Muscle layer of duodenum (tissue), 2 donors: ENCODE measurements around the gene USP20.

Experiments
- H3K27ac ChIP-seq: one replicate; pipeline ENCODE4 v1.7.0; 2013; ENCODE audit warnings: mild to moderate bottlenecking, low read length
- H3K27me3 ChIP-seq: one replicate; pipeline ENCODE4 v1.7.0; 2013; ENCODE audit warnings: low read depth, mild to moderate bottlenecking, control low read depth, low read length
- H3K36me3 ChIP-seq, 2 donors: one replicate each; pipeline ENCODE4 v1.7.0; 2013; ENCODE audit warnings: low read length in 2 of 2, control low read depth in 1 of 2, mild to moderate bottlenecking in 1 of 2; ENCODE audit not compliant: insufficient read depth in 2 of 2, control insufficient read depth in 1 of 2
- H3K4me1 ChIP-seq, 2 donors: one replicate each; pipeline ENCODE4 v1.7.0; 2013; ENCODE audit warnings: low read length in 2 of 2, mild to moderate bottlenecking in 2 of 2, control low read depth in 1 of 2, moderate library complexity in 1 of 2; ENCODE audit not compliant: insufficient read depth in 2 of 2, control insufficient read depth in 1 of 2
- H3K4me3 ChIP-seq, 2 donors: one replicate each; pipeline ENCODE4 v1.7.0; 2013; ENCODE audit warnings: low read length in 2 of 2, low read depth in 1 of 2, mild to moderate bottlenecking in 1 of 2
- H3K9me3 ChIP-seq, 2 donors: one replicate each; pipeline ENCODE4 v1.7.0; 2013; ENCODE audit warnings: low read length in 2 of 2, control low read depth in 1 of 2, mild to moderate bottlenecking in 1 of 2; ENCODE audit not compliant: control insufficient read depth in 1 of 2
- donor health status: healthy.

USP20 gene

GRCh38 chr9:129857207-129857606 lies 21.9 kb downstream of the USP20 start:
- no peak overlapping the region for H3K4me3 ChIP-seq
- no peaks in the 10 kb centered on the region for H3K27me3 ChIP-seq
- no peaks in the 10 kb centered on the region for H3K9me3 ChIP-seq
- H3K36me3 ChIP-seq, result peaks cover 52 to 76% of the 10 kb centered on the region in 2 donors
- no peaks in the 10 kb centered on the region for H3K4me1 ChIP-seq
- no peak overlapping the region for H3K27ac ChIP-seq

GRCh38 chr9:129858167-129858962 lies 23.1 kb downstream of the USP20 start:
- H3K36me3 ChIP-seq, result peaks cover 48 to 72% of the 10 kb centered on the region in 2 donors
- H3K27me3 ChIP-seq, result no peaks in the 10 kb centered on the region
- H3K9me3 ChIP-seq, result no peaks in the 10 kb centered on the region
- no peak overlapping the region for H3K4me3 ChIP-seq
- H3K4me1 ChIP-seq, result no peaks in the 10 kb centered on the region
- no peak overlapping the region for H3K27ac ChIP-seq

- Histone ChIP-seq H3K4me1 (no peaks in the 10 kb centered on the region), H3K4me3 (no peak overlapping the region), H3K27me3 (no peaks in the 10 kb centered on the region), H3K9me3 (no peaks in the 10 kb centered on the region), H3K27ac (no peak overlapping the region), H3K36me3 (peaks cover 32 to 67% of the 10 kb centered on the region in 2 donors)
Measured at GRCh38 chr9:129860653-129861446, 25.6 kb downstream of the USP20 start.

- Histone ChIP-seq H3K4me3 (no peak overlapping the region), H3K27ac (no peak overlapping the region), H3K27me3 (no peaks in the 10 kb centered on the region), H3K4me1 (no peaks in the 10 kb centered on the region), H3K36me3 (peaks cover 28 to 67% of the 10 kb centered on the region in 2 donors), H3K9me3 (no peaks in the 10 kb centered on the region)
Measured at GRCh38 chr9:129861447-129861827, 26.2 kb downstream of the USP20 start.

- Histone ChIP-seq H3K4me3 (no peak overlapping the region), H3K9me3 (no peaks in the 10 kb centered on the region), H3K27ac (no peak overlapping the region), H3K27me3 (no peaks in the 10 kb centered on the region), H3K4me1 (no peaks in the 10 kb centered on the region), H3K36me3 (peaks cover 25 to 68% of the 10 kb centered on the region in 2 donors)
Measured at GRCh38 chr9:129863059-129863690, 27.9 kb downstream of the USP20 start.

GRCh38 chr9:129864991-129865647 lies 29.9 kb downstream of the USP20 start:
- H3K4me3 ChIP-seq, result no peak overlapping the region
- H3K36me3 ChIP-seq, result peaks cover 17 to 77% of the 10 kb centered on the region in 2 donors
- H3K4me1 ChIP-seq, result no peaks in the 10 kb centered on the region
- H3K27ac ChIP-seq, result no peak overlapping the region
- no peaks in the 10 kb centered on the region for H3K27me3 ChIP-seq
- H3K9me3 ChIP-seq, result no peaks in the 10 kb centered on the region

- Histone ChIP-seq H3K27ac (no peak overlapping the region), H3K9me3 (no peaks in the 10 kb centered on the region), H3K27me3 (no peaks in the 10 kb centered on the region), H3K36me3 (peaks cover 17 to 77% of the 10 kb centered on the region in 2 donors), H3K4me3 (no peak overlapping the region), H3K4me1 (no peaks in the 10 kb centered on the region)
Measured at GRCh38 chr9:129865668-129866320, 30.5 kb downstream of the USP20 start.

- no peak overlapping the region for H3K4me3 ChIP-seq
- no peaks in the 10 kb centered on the region for H3K27me3 ChIP-seq
- no peaks in the 10 kb centered on the region for H3K4me1 ChIP-seq
- no peak overlapping the region for H3K27ac ChIP-seq
- no peaks in the 10 kb centered on the region for H3K9me3 ChIP-seq
- peaks cover 9 to 76% of the 10 kb centered on the region in 2 donors for H3K36me3 ChIP-seq
Measured at GRCh38 chr9:129866394-129867135, 31.3 kb downstream of the USP20 start.

GRCh38 chr9:129867136-129868022 lies 32.1 kb downstream of the USP20 start:
- no peaks in the 10 kb centered on the region for H3K4me1 ChIP-seq
- no peaks in the 10 kb centered on the region for H3K9me3 ChIP-seq
- H3K4me3 ChIP-seq, result no peak overlapping the region
- H3K27me3 ChIP-seq, result no peaks in the 10 kb centered on the region
- peaks cover 4 to 71% of the 10 kb centered on the region in 2 donors for H3K36me3 ChIP-seq
- no peak overlapping the region for H3K27ac ChIP-seq
